Tibial nerve (tissue), 4 donors: Measurements from ENCODE around the gene HSFX1. TPM values are rescaled to one million over a fixed set of nuclear protein-coding genes. Genes with fewer than 3 reads are reported as not detected.
"Not testable (repeated sequence)": the region's sequence is repeated elsewhere in the genome, so short reads cannot be mapped to it uniquely, and the experiment has no call there.

Experiments used
- DNase-seq, 2 donors: peaks; one replicate each; pipeline ENCODE4 v3.0.0-alpha.2; 2019; ENCODE audit warnings: low spot score in 2 of 2
- H3K27ac ChIP-seq, 4 donors: fragments of 200-600 bp; sonication (generic) in 3 of 4; one replicate each; pipeline ENCODE4 v1.5.1; 2017 to 2019; ENCODE audit warnings: mild to moderate bottlenecking in 1 of 4
- H3K27me3 ChIP-seq, 2 donors: fragments of 200-600 bp; sonication (generic) in 1 of 2; one replicate each; pipeline versions ENCODE4 v1.5.1 to v1.6.0; 2017 to 2019
- H3K36me3 ChIP-seq, 3 donors: fragments of 200-600 bp; sonication (generic); one replicate each; pipeline ENCODE4 v1.5.1; 2018 to 2019
- H3K4me1 ChIP-seq, 4 donors: fragments of 200-600 bp; sonication (generic) in 3 of 4; one replicate each; pipeline ENCODE4 v1.5.1; 2017 to 2019
- H3K4me3 ChIP-seq, 4 donors: fragments of 200-600 bp; sonication (generic) in 3 of 4; one replicate each; pipeline ENCODE4 v1.5.1; 2017 to 2019; ENCODE audit warnings: mild to moderate bottlenecking in 1 of 4, moderate library complexity in 1 of 4
- H3K9me3 ChIP-seq, 4 donors: fragments of 200-600 bp; sonication (generic) in 3 of 4; one replicate each; pipeline ENCODE4 v1.5.1; 2017 to 2019
- CTCF ChIP-seq, 5 experiments: fragments of 200-600 bp in 3 of 5; fragments of 450-650 bp in 2 of 5; sonication (generic) in 3 of 5; IDR thresholded peaks; one replicate each; pipeline ENCODE4 v1.5.1; 2016 to 2019; ENCODE audit warnings: antibody characterized with exemption in 5 of 5, mild to moderate bottlenecking in 3 of 5, moderate library complexity in 2 of 5
- EP300 ChIP-seq, 2 donors: sonication (generic); formaldehyde crosslinking; IDR thresholded peaks; one replicate each; pipeline ENCODE4 v1.6.1; 2017; ENCODE audit warnings: antibody characterized with exemption in 2 of 2, mild to moderate bottlenecking in 1 of 2
- POLR2A ChIP-seq, 2 donors: fragments of 450-650 bp; IDR thresholded peaks; one replicate each; pipeline ENCODE4 v1.6.1; 2017; ENCODE audit warnings: antibody characterized with exemption in 2 of 2, mild to moderate bottlenecking in 2 of 2, moderate library complexity in 2 of 2
- WGBS, 2 donors: methylation state at CpG; one replicate each; pipeline ENCODE4 v1.1.5; 2018; 5-methylcytosine and 5-hydroxymethylcytosine counted together
- total RNA-seq, 4 donors: library from RNA; depleted of rRNA; stranded (reverse); fragments of >200 nt; gene quantifications; one replicate each; pipeline ENCODE4 v1.1.0, GENCODE V29; 2016

HSFX1 gene
- total RNA-seq, 4 donors from 2014 or later: 1.4 to 3.0 (median 2.0) TPM

- no peaks in the 10 kb centered on the region for H3K9me3 ChIP-seq
- no peaks in the 10 kb centered on the region for H3K36me3 ChIP-seq
- peaks cover 0 to 4% of the 10 kb centered on the region in 2 donors for H3K27me3 ChIP-seq
- no peak for DNase-seq
- WGBS, 2 donors: 82 to 100% methylated on average over 1 to 7 of the region's 7 CpGs
- no peak overlapping the region for H3K4me3 ChIP-seq
- TF ChIP-seq POLR2A (IDR thresholded peaks at IDR 0.05) (no peak), CTCF (IDR thresholded peaks at IDR 0.05) (no peak), EP300 (IDR thresholded peaks at IDR 0.05) (no peak)
- H3K4me1 ChIP-seq: no peaks in the 10 kb centered on the region
- no peak overlapping the region for H3K27ac ChIP-seq
Observed at GRCh38 chrX:149759824-149760223, 14.0 kb upstream of the HSFX1 start.

- Histone ChIP-seq H3K9me3 (no peaks in the 10 kb centered on the region), H3K27me3 (peaks cover 0 to 1% of the 10 kb centered on the region in 2 donors), H3K4me1 (no peaks in the 10 kb centered on the region), H3K27ac (no peak overlapping the region), H3K4me3 (no peak overlapping the region), H3K36me3 (no peaks in the 10 kb centered on the region)
- 81 to 90% methylated on average over 3 of the region's 3 CpGs for WGBS, 2 donors
- TF ChIP-seq EP300 (IDR thresholded peaks at IDR 0.05): no peak
- TF ChIP-seq POLR2A (IDR thresholded peaks at IDR 0.05): no peak
- TF ChIP-seq CTCF (IDR thresholded peaks at IDR 0.05): no peak
- no peak for DNase-seq
Observed at GRCh38 chrX:149760965-149761364, 12.9 kb upstream of the HSFX1 start.

- not testable (repeated sequence) for H3K4me3 ChIP-seq, H3K4me1 ChIP-seq, H3K27me3 ChIP-seq, H3K9me3 ChIP-seq, H3K27ac ChIP-seq, H3K36me3 ChIP-seq, DNase-seq
- WGBS, 2 donors: 93% methylated on average over 13 of the region's 22 CpGs; no CpG with 5 or more reads in 1 of the 2 donors
Observed at GRCh38 chrX:149761858-149762674, 11.8 kb upstream of the HSFX1 start.

GRCh38 chrX:149762696-149763614 lies 10.9 kb upstream of the HSFX1 start:
- Histone ChIP-seq H3K27me3 (no peaks in the 10 kb centered on the region), H3K9me3 (no peaks in the 10 kb centered on the region), H3K4me1 (no peaks in the 10 kb centered on the region), H3K27ac (no peak overlapping the region), H3K36me3 (no peaks in the 10 kb centered on the region), H3K4me3 (no peak overlapping the region)
- no peak for DNase-seq
- no peak for TF ChIP-seq CTCF (IDR thresholded peaks at IDR 0.05)
- no peak for TF ChIP-seq EP300 (IDR thresholded peaks at IDR 0.05)
- TF ChIP-seq POLR2A (IDR thresholded peaks at IDR 0.05): no peak
- WGBS, 2 donors: 75 to 88% methylated on average over 5 to 11 of the region's 11 CpGs

GRCh38 chrX:149770344-149770743 lies 3.5 kb upstream of the HSFX1 start:
- H3K27me3 ChIP-seq, H3K27ac ChIP-seq, H3K4me1 ChIP-seq, H3K4me3 ChIP-seq, H3K9me3 ChIP-seq, H3K36me3 ChIP-seq, DNase-seq: not testable (repeated sequence)
- no CpG with 5 or more reads among the region's 12 CpGs for WGBS, 2 donors

- not testable (repeated sequence) for H3K4me3 ChIP-seq, H3K27ac ChIP-seq, H3K27me3 ChIP-seq, DNase-seq, H3K9me3 ChIP-seq, H3K4me1 ChIP-seq, H3K36me3 ChIP-seq
- no CpG with 5 or more reads among the region's 9 CpGs for WGBS, 2 donors
Observed at GRCh38 chrX:149773026-149773425, 842 bp upstream of the HSFX1 start.

GRCh38 chrX:149777999-149778398 lies 4.1 kb downstream of the HSFX1 start:
- H3K4me3 ChIP-seq, DNase-seq, H3K27ac ChIP-seq, H3K27me3 ChIP-seq, H3K9me3 ChIP-seq, H3K36me3 ChIP-seq, H3K4me1 ChIP-seq: not testable (repeated sequence)
- no CpG with 5 or more reads among the region's 7 CpGs for WGBS, 2 donors

GRCh38 chrX:149781727-149782126 lies 7.9 kb downstream of the HSFX1 start, which contains the start of gene MAGEA9:
Gene MAGEA9, plus strand, starts transcription at chrX:149781930. Its CDS starts 4,281 bp downstream, at chrX:149786211.
- not testable (repeated sequence) for H3K36me3 ChIP-seq, H3K4me1 ChIP-seq, DNase-seq, H3K4me3 ChIP-seq, H3K9me3 ChIP-seq, H3K27ac ChIP-seq, H3K27me3 ChIP-seq
- no CpG with 5 or more reads among the region's 14 CpGs for WGBS, 2 donors

- not testable (repeated sequence) for H3K9me3 ChIP-seq, H3K4me1 ChIP-seq, H3K27me3 ChIP-seq, H3K4me3 ChIP-seq, DNase-seq, H3K36me3 ChIP-seq, H3K27ac ChIP-seq
- WGBS, 2 donors: no CpG with 5 or more reads among the region's 1 CpG
Observed at GRCh38 chrX:149795531-149795930, 21.7 kb downstream of the HSFX1 start.
